ENCODE results near the gene NQO2. TPM values are rescaled to one million over a fixed set of nuclear protein-coding genes. Genes with fewer than 3 reads are reported as not detected.

Gene NQO2
- total and polyA plus RNA-seq, 3 donors from 2014 or later = 9.5 to 35.6 (median 16.8) TPM

DNA sequence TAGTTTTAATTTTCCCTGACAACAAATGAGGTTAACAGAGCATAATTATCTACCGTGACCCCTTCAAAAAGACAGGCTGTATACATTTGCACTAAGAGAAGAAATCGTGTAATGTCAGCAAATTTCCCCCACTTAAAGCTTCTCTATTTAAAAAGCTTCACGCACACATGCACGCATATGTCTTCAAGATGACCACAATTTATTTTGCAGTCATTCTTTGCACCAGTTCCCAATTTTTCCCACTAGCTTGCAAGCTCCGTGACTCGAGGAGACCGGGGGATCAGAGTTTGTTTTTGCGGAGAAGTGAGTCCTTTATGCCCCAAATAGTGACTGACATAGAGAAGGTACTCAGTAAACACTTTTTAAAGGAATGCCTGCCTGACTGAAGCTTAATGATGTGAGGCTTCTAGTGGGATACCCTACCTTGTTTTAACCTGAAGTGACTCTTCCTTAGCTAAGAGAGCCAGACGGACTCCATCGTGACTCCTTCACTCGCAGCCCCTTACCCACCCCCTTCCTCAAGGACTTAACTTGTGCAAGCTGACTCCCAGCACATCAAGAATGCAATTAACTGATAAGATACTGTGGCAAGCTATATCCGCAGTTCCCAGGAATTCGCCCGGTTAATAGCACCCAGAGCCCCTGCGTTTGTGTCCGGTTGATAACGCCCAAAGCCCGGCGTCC, 9.3 kb upstream of the NQO2 start:
- 2% methylated on average over 19 of the region's 19 CpGs for WGBS, 2 donors
- TF ChIP-seq, protein P1, sequence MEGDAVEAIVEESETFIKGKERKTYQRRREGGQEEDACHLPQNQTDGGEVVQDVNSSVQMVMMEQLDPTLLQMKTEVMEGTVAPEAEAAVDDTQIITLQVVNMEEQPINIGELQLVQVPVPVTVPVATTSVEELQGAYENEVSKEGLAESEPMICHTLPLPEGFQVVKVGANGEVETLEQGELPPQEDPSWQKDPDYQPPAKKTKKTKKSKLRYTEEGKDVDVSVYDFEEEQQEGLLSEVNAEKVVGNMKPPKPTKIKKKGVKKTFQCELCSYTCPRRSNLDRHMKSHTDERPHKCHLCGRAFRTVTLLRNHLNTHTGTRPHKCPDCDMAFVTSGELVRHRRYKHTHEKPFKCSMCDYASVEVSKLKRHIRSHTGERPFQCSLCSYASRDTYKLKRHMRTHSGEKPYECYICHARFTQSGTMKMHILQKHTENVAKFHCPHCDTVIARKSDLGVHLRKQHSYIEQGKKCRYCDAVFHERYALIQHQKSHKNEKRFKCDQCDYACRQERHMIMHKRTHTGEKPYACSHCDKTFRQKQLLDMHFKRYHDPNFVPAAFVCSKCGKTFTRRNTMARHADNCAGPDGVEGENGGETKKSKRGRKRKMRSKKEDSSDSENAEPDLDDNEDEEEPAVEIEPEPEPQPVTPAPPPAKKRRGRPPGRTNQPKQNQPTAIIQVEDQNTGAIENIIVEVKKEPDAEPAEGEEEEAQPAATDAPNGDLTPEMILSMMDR (IDR thresholded peaks at IDR 0.05) = no peak
- TF ChIP-seq POLR2A (IDR thresholded peaks at IDR 0.05) = no peak
- no peaks in the 10 kb centered on the region for H3K27me3 ChIP-seq
- H3K4me1 ChIP-seq = peaks cover 16% of the 10 kb centered on the region
- DNase-seq = peak; percentile 73
- H3K4me3 ChIP-seq = peak overlapping the region; percentile 67 to 82
- no peaks in the 10 kb centered on the region for H3K36me3 ChIP-seq (ENCODE audit: low read depth, missing control alignments)
- H3K27ac ChIP-seq = peak overlapping the region; percentile 94 to 97
- intact Hi-C loops (cut with DNase I; ENCODE audit: low total_unique reads) = loop anchor here (2.0 to 5.0 kb wide), 2 partner anchors 20 to 72 kb away; partner anchors contain the start of gene SERPINB6
- no peaks in the 10 kb centered on the region for H3K9me3 ChIP-seq

DNA sequence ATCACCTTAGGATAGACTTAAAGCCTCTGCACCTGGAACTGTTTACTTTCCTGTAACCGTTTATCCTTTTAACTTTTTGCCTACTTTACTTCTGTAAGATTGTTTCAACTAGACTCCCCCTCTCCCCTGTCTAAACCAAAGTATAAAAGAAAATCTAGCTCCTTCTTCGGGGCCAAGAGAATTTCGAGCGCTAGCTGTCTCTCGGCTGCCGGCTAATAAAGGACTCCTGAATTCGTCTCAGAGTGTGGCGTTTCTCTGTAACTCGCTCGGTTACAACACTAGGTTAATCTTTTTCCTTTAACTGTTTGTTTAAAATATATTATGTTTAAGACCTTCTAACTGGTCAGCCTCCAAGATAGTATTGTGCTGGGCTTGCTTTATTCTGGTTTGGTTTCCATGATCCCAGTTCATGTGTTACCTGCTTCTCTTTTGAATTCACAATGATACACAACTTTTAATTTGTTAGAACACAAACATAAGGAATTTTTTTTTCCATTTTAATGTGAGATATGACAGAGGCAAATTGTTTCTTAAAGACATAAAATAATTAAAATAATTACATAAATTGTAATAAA, 8.7 kb upstream of the NQO2 start:
- TF ChIP-seq POLR2A (IDR thresholded peaks at IDR 0.05) = no peak
- TF ChIP-seq, protein P1 (IDR thresholded peaks at IDR 0.05) = no peak
- no peak for DNase-seq
- Histone ChIP-seq H3K4me3 (peak overlapping the region; percentile 67 to 82), H3K36me3 (ENCODE audit: low read depth, missing control alignments) (no peaks in the 10 kb centered on the region), H3K27me3 (no peaks in the 10 kb centered on the region), H3K9me3 (no peaks in the 10 kb centered on the region), H3K4me1 (peaks cover 16% of the 10 kb centered on the region), H3K27ac (peak overlapping the region; percentile 94 to 97)
- WGBS, 2 donors = 2% methylated on average over 10 of the region's 10 CpGs
- intact Hi-C loops (cut with DNase I; ENCODE audit: low total_unique reads) = loop anchor here (2.0 to 5.0 kb wide), 2 partner anchors 20 to 71 kb away; partner anchors contain the start of gene SERPINB6

DNA sequence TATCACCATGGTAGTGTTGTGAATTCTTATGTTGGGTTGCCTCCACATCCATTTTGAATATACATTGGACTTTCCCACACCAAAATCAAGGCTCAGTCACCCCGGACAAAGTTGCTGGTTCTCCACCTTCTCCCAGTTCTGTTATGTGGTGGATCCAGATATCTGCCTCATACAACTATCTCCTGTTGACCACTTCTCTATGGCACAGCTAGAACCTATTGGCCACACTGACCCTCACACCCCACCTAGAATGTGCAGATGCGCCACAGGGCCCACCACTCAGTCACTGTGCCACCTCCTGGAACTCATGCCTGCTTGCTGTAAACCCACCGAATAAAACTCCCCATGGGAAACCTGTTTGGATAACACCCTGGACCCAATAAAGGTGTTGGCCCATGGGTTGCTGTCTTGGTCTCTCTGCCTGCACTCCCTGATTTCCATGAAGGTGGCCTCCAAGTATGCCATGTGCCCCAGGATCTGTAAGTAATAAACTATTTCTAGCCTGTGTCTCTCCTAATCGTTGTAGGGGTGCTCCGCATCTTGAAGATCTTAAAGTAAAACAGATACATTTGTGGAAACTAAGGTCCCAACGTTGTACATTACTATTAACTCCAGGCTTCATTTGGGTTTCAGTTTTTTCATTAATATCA, 7.2 kb upstream of the NQO2 start:
- no peak for DNase-seq
- no peaks in the 10 kb centered on the region for H3K36me3 ChIP-seq (ENCODE audit: low read depth, missing control alignments)
- no peak for TF ChIP-seq POLR2A (IDR thresholded peaks at IDR 0.05)
- TF ChIP-seq, protein P1 (IDR thresholded peaks at IDR 0.05) = no peak
- H3K4me3 ChIP-seq = no peak overlapping the region
- WGBS, 2 donors = 96 to 97% methylated on average over 6 of the region's 6 CpGs
- H3K9me3 ChIP-seq = no peaks in the 10 kb centered on the region
- no peaks in the 10 kb centered on the region for H3K27me3 ChIP-seq
- peaks cover 16% of the 10 kb centered on the region for H3K4me1 ChIP-seq
- intact Hi-C loops (cut with DNase I; ENCODE audit: low total_unique reads) = loop anchor here (5.0 kb wide), 1 partner anchor 70 kb away; no protein-coding TSS in a partner anchor
- H3K27ac ChIP-seq = peak overlapping the region in 1 of 2 donors; percentile 94

DNA sequence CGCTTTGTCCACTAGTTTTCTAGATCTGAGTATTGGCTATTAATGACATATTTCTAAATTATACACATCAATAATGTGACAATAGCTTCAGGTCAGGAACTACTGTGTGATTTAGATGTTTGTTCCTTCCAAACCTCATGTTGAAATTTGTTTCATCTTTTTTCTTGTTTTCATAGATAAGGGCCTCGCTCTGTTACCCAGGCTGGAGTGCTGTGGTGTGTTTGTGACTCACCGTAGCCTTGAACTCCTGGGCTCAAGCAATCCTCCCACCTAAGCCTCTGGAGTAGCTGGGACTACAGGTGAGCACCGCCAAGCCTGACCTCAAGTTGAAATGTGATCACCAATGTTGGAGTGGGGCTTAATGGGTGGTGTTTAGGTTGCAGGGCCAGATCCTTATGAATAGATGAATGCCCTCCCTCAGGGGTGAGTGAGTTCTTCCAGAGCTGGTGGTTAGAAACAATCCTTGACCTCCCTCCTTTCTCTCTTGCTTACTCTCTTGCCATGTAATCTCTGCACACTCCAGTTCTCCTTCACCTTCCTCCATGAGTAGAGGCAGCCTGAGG, 5.9 kb upstream of the NQO2 start:
- intact Hi-C loops (cut with DNase I; ENCODE audit: low total_unique reads) = loop anchor here (5.0 kb wide), 1 partner anchor 68 kb away; no protein-coding TSS in a partner anchor
- Histone ChIP-seq H3K36me3 (ENCODE audit: low read depth, missing control alignments) (no peaks in the 10 kb centered on the region), H3K27ac (no peak overlapping the region), H3K27me3 (no peaks in the 10 kb centered on the region), H3K9me3 (no peaks in the 10 kb centered on the region), H3K4me3 (no peak overlapping the region), H3K4me1 (peaks cover 13% of the 10 kb centered on the region)
- WGBS, 2 donors = 75 to 93% methylated on average over 4 of the region's 4 CpGs
- no peak for TF ChIP-seq POLR2A (IDR thresholded peaks at IDR 0.05)
- TF ChIP-seq, protein P1 (IDR thresholded peaks at IDR 0.05) = no peak
- peak; percentile 61 for DNase-seq

Measured in testis (tissue), 3 donors.